Measurements from ENCODE around the gene LAMA4. TPM values are rescaled to one million over a fixed set of nuclear protein-coding genes. Genes with fewer than 3 reads are reported as not detected.

The LAMA4 gene
- total RNA-seq, 1 experiment from 2014 or later: not detected

DNA sequence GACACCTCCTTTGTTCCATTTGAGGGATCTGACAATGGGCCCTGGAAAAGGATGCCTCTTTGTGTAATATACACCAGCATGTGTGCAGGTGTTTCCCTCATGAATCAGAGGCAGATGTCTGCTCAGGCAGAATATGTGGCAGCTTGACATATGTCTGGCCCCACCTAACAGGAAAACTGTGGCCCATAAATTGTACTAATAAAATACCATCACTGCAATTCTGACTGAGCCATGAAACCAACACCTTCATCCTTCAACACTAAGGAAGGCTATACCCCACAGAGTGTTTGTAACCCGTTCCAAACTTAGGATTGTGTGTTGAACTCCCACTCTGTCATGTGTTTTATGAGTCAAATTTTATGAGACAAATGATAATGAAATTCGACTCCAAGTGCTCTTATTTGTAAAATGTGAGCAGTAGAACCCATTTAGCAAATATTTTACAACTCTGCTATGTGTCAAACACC is 22.7 kb downstream of the LAMA4 start:
- no peaks in the 10 kb centered on the region for H3K27me3 ChIP-seq (replicated peaks; ENCODE audit: control insufficient read depth, insufficient read depth, low read length)
- Mint-ChIP-seq H3K27ac (ENCODE audit: unreplicated experiment) (no peak overlapping the region), H3K27me3 (ENCODE audit: insufficient read depth, unreplicated experiment) (peaks cover 9% of the 10 kb centered on the region), H3K4me3 (ENCODE audit: unreplicated experiment) (no peak overlapping the region), H3K9me3 (ENCODE audit: unreplicated experiment) (no peaks in the 10 kb centered on the region), H3K4me1 (ENCODE audit: low read depth, unreplicated experiment) (no peaks in the 10 kb centered on the region), H3K36me3 (ENCODE audit: insufficient read depth, unreplicated experiment) (no peaks in the 10 kb centered on the region)
- ChIA-PET POLR2A (no interaction called here), CTCF (no interaction called here)
- no peaks in the 10 kb centered on the region for H3K4me1 ChIP-seq
- BruUV-seq (replicated peaks): no TSS peak
- no peaks in the 10 kb centered on the region for H3K36me3 ChIP-seq (ENCODE audit: control insufficient read depth, insufficient read depth, low read length)
- no peaks in the 10 kb centered on the region for H3K9me3 ChIP-seq
- intact Hi-C loops (cut with micrococcal nuclease; ENCODE audit: unreplicated experiment): no loop called here
- DNase-seq: no peak
- no peak for TF ChIP-seq CTCF (IDR thresholded peaks at IDR 0.05; ENCODE audit: insufficient read depth in 1 of 2, low read depth in 1 of 2, low read length in 1 of 2, severe bottlenecking in 1 of 2, unreplicated experiment in 1 of 2)
- H3K4me3 ChIP-seq (ENCODE audit: low read depth, low read length): no peak overlapping the region

DNA sequence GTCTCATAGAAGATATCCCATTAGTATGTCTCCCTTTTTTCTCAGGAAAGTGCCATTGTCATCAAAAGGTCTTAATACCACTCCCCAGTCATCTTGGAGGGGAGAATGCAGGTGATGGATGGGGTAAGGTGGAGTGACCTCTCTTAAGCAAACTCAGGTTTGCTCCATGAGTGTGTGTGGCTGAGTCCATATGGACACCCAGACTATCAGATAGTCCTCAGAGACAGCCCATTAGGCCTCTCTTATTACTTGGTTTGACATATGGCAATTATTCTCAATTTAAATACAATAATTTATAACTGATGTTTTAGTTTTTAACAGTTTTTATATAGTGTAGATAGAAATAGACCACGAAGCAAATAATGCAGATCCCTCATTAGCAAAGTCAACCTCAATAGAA is 23.2 kb downstream of the LAMA4 start:
- POLR2A ChIA-PET: no interaction called here
- intact Hi-C loops (cut with micrococcal nuclease; ENCODE audit: unreplicated experiment): no loop called here
- H3K9me3 Mint-ChIP-seq (ENCODE audit: unreplicated experiment): no peaks in the 10 kb centered on the region

DNA sequence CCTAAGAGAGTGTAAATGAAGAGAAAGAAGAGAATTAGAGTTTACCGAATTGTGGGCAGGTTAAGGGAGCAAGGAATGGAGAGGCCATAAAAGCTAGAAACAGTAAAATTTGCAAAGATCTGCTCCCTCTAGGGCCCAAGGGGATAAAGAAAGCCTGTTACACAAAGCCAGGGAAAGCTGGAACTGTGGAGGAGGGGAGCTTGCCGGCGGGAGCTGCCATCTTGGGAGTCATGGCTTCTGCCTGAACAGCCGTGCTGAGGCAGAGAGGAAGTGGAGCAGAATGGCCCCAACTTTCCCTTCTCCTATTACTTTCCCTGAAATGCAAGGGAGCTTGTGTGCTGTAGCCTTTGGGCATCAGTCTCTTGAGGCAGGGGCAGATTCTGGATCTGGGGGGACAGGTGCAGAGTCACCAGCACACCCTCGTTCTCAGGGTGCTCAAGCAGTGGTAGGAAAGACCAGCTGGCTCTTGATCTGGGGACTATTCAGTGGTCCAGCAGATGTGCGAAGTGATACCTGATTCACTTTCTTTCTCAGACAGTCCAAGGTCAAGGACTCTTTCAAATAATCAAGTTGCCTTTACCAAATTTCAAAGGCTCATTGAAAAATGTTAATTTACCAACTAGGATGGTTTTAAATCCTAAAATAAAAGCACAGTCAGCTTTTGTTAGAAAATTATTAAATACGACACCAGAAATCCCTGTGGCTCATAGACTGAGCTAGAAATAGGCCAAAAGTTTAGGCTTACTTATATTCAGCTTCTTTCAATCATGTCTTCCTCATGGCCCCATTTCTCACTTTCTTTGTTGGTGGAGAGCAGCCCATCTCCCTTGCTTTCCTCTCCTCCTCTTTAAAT is 25.7 kb downstream of the LAMA4 start:
- H3K36me3 ChIP-seq (ENCODE audit: control insufficient read depth, insufficient read depth, low read length): no peaks in the 10 kb centered on the region
- no peaks in the 10 kb centered on the region for H3K4me1 ChIP-seq
- Mint-ChIP-seq H3K27me3 (ENCODE audit: insufficient read depth, unreplicated experiment) (peaks cover 14% of the 10 kb centered on the region), H3K36me3 (ENCODE audit: insufficient read depth, unreplicated experiment) (no peaks in the 10 kb centered on the region), H3K27ac (ENCODE audit: unreplicated experiment) (no peak overlapping the region), H3K4me3 (ENCODE audit: unreplicated experiment) (no peak overlapping the region), H3K4me1 (ENCODE audit: low read depth, unreplicated experiment) (no peaks in the 10 kb centered on the region), H3K9me3 (ENCODE audit: unreplicated experiment) (no peaks in the 10 kb centered on the region)
- intact Hi-C loops (cut with micrococcal nuclease; ENCODE audit: unreplicated experiment): loop anchor here (5.0 kb wide), 1 partner anchor 1344 kb away; no protein-coding TSS in a partner anchor
- BruUV-seq (replicated peaks): no TSS peak
- no peak for TF ChIP-seq CTCF (IDR thresholded peaks at IDR 0.05; ENCODE audit: insufficient read depth in 1 of 2, low read depth in 1 of 2, low read length in 1 of 2, severe bottlenecking in 1 of 2, unreplicated experiment in 1 of 2)
- POLR2A ChIA-PET: no interaction called here
- no peaks in the 10 kb centered on the region for H3K9me3 ChIP-seq
- no peak overlapping the region for H3K4me3 ChIP-seq (ENCODE audit: low read depth, low read length)
- no peak for DNase-seq
- no peaks in the 10 kb centered on the region for H3K27me3 ChIP-seq (replicated peaks; ENCODE audit: control insufficient read depth, insufficient read depth, low read length)
- CTCF ChIA-PET: no interaction called here

More for the DNA sequence above, 23.2 kb downstream of the LAMA4 start:
- H3K4me3 Mint-ChIP-seq (ENCODE audit: unreplicated experiment): no peak overlapping the region
- DNase-seq: no peak
- H3K27me3 Mint-ChIP-seq (ENCODE audit: insufficient read depth, unreplicated experiment): peaks cover 9% of the 10 kb centered on the region
- no peaks in the 10 kb centered on the region for H3K9me3 ChIP-seq
- no peaks in the 10 kb centered on the region for H3K4me1 Mint-ChIP-seq (ENCODE audit: low read depth, unreplicated experiment)
- CTCF ChIA-PET: no interaction called here
- H3K27me3 ChIP-seq (replicated peaks; ENCODE audit: control insufficient read depth, insufficient read depth, low read length): no peaks in the 10 kb centered on the region
- no peak for TF ChIP-seq CTCF (IDR thresholded peaks at IDR 0.05; ENCODE audit: insufficient read depth in 1 of 2, low read depth in 1 of 2, low read length in 1 of 2, severe bottlenecking in 1 of 2, unreplicated experiment in 1 of 2)
- no peaks in the 10 kb centered on the region for H3K36me3 ChIP-seq (ENCODE audit: control insufficient read depth, insufficient read depth, low read length)
- H3K36me3 Mint-ChIP-seq (ENCODE audit: insufficient read depth, unreplicated experiment): no peaks in the 10 kb centered on the region
- no TSS peak for BruUV-seq (replicated peaks)
- H3K4me1 ChIP-seq: no peaks in the 10 kb centered on the region
- no peak overlapping the region for H3K4me3 ChIP-seq (ENCODE audit: low read depth, low read length)
- no peak overlapping the region for H3K27ac Mint-ChIP-seq (ENCODE audit: unreplicated experiment)

Data from Caco-2 (cell line).